Non-pigmented ciliary epithelial cell (primary cell): ENCODE results near the gene PTTG2.
"Not testable (repeated sequence)": the region's sequence is repeated elsewhere in the genome, so short reads cannot be mapped to it uniquely, and the experiment has no call there.

Experiments used
- DNase-seq: peaks from one replicate; pipeline ENCODE4 v3.0.0-alpha.2; 2010; ENCODE audit warnings: low read depth

The PTTG2 gene

GRCh38 chr4:37958932-37959331 lies 1.3 kb upstream of the PTTG2 start:
- DNase-seq, result no peak

DNA sequence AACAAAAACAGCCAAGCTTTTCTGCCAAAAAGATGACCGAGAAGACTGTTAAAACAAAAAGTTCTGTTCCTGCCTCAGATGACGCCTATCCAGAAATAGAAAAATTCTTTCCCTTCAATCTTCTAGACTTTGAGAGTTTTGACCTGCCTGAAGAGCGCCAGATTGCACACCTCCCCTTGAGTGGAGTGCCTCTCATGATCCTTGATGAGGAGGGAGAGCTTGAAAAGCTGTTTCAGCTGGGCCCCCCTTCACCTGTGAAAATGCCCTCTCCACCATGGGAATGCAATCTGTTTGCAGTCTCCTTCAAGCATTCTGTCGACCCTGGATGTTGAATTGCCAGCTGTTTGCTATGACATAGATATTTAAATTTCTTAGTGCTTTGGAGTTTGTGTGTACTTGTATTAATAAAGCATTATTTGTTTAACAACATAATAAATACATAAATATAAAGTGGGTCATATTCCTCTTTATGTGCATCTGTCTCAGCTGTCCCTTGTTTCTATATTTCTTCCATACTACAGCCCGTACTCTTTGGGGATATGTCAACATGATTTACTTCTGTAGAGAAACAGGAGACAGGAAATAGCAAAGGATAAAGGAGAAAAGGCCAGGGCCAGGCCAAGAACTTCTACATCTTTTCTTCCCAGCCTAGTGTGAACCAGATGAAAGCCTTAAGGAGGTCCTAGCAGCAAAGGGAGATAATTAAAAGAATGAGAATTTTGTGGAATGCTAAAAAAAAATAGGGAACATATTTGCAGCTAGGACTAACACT lies 667 bp downstream of the PTTG2 start:
- DNase-seq, result no peak

DNA sequence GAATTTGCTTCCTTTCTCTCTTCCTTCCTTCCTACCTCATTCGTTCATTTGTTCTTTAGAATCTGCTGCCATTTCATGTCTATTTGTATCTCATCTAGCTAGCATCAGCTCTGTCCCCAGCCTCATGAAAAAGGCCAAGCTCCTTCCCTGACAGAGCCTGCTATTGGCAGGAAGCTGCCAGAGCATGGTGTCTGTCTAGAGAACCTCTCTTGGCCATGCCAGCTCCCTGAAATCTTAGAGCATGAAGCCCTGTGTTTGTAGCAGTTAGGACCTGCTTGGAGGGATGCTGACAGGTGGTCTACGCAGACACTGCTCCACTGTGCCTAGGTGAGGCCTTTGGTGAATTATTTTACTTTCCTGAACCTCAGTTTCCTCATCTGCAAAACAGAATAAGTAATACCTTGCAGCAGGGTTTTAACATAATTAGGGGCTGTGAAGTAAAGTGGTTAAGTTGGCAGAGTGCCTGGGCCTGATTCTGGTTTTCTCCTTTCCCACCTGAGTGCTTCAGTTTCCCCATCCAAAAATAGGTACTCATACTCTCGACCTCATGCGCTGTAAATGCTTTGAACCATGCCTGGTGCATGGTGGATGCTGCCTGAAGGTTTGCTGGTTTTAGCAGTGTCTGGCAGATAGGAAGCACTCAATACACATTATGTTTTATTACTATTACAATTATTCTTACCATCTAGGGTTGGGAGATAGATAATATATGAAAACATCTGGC lies 4.7 kb downstream of the PTTG2 start:
- DNase-seq, result no peak

DNA sequence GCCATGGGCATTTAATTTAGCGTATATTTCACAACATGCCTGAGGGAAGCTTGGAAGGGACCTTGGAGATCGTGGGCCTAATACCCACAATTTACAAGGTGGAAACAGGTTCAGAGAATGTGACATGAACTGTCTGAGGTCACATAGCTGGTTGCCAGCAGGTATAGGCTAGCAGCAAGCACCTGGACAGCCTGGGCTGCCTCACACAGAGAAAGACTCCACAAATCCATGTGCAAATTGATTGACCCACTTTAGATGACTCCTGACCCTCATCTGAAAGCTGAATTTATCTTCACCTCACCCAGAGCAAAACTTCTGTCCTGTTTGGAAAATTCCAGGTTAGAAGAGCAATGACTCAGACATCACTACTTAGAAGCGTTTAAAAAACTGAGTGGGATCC lies 5.8 kb downstream of the PTTG2 start:
- no peak for DNase-seq

GRCh38 chr4:37967736-37968135 lies 7.5 kb downstream of the PTTG2 start:
- DNase-seq, result no peak

DNA sequence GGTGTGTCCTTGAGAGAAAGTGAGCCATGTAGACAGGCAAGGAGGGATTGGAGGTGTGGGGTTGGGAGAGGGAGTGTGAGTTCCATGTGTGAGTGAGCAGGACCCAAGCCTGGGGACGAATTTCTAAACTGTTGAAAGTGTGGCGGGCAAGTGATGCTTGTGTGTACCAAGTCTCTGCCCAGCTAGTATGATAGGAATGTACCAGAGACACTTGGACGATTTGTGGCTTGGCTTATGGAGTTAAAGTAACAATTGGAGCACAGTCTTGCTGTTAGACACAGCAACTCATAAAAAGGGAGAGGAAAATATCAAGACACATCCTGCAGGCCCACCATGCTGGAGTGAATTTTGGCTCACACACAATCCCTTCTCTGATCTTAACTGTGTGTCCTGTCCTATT lies 8.5 kb downstream of the PTTG2 start:
- DNase-seq, result no peak

DNA sequence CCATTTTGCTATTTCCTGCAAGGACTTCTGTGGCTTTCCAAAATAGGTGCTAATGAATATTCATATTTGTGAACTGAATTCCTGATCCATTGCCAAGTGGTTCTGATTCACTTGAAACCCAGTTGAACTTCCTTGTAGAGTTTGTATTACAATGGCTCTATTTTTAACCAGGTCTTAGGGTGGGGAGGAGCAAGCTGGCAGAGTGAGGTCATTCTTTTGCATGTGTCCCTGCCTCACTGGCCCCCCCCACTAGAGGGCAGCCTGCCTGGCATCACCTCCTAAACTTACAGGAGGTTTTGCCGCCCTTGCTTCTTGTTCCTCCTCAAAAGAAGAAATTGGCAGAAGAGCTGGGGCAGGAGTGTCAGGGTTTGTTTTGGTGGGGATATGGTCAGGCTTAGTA lies 10.5 kb downstream of the PTTG2 start:
- no peak for DNase-seq

DNA sequence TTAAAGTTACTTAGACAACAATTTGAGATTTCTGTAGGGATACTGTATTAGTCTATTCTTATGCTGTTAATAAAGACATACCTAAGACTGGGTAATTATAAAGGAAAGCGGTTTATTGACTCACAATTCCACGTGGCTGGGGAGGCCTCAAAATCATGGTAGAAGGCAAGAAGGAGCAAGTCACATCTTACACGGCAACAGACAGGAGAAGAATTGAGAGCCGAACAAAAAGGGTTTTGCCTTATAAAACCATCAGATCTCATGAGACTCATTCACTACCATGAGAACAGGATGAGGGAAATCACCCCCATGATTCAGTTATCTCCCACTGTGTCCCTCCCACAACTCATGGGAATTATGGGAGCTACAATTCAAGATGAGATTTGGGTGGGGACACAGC lies 11.0 kb downstream of the PTTG2 start:
- DNase-seq, result no peak

DNA sequence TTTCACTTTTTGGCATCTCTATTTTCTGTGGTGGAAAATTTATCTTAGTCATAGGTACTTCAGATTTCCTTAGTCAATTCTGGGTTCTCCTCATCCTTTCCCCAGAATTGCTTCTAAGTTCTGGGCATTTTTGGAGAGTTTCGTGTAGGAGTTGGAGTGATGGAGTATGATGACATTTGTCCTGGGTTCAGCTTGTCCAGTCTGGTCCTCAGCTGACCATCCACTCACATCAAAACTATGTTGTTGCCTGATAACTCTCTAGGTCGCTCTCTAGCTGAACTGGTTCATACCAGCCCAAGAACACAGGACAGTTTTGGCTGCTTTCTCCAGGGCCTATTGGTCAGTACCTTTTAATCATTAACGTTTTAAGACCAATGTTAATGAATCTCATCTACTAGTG lies 13.2 kb downstream of the PTTG2 start:
- DNase-seq, result no peak

DNA sequence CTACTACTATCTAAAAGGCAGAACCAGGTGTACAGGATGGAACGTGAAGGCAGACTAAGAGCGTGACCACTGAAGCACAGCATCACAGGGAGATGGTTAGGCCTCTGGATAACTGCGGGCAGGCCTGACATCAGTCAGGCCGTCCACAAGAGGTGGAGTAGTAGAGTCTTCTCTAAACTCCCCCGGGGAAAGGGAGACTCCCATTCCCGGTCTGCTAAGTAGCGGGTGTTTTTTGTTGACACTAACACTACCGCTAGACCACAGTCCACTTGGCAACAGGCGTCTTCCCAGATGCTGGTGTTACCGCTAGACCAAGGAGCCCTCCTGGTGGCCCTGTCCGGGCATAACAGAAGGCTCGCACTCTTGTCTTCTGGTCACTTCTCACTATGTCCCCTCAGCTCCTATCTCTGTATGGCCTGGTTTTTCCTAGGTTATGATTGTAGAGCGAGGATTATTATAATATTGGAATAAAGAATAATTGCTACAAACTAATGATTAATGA lies 15.2 kb downstream of the PTTG2 start:
- not testable (repeated sequence) for DNase-seq

DNA sequence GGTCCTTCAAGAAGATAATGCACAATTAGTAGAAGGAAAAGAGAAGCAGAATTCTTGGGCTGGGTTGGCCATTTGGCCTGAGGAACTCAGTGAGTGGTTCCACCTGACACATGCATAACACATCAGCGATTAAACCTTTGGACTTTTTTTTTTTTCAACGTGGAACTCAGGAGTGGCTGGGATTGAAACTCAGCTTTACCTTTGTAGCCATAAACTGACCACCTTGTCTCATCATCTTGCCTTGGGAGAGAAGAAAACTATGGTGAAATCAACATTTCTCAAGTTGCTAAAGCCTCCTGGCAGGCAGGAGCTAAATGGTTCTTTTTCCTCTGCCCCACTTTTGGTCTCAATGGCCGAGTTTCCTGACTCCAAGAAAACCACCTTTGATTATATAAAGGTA lies 16.3 kb downstream of the PTTG2 start:
- no peak for DNase-seq

DNA sequence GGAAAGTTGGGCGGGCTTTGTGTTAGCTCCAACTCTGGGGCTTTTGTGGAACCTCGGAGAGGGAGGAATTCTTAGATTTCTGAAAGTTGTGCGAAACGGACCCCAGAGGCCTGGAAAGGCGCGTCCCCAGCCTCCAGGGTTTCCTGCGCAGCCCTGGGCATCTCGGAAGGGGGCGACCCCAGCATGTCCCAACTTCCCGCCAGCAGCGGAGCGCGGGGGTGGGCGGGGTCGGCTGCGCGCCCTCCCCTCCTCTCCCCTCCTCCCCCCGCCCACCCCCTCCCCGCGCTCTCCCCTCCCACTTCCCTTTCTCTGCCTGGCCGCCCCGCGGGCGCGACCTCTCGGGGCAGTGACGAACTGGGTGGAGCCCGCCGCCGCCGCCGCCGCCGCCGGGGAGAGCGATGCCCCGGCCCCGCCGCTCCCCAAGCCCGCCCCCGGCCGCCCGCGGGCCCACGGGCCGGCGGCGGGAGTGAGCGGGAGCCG lies 16.8 kb downstream of the PTTG2 start:
- no peak for DNase-seq

DNA sequence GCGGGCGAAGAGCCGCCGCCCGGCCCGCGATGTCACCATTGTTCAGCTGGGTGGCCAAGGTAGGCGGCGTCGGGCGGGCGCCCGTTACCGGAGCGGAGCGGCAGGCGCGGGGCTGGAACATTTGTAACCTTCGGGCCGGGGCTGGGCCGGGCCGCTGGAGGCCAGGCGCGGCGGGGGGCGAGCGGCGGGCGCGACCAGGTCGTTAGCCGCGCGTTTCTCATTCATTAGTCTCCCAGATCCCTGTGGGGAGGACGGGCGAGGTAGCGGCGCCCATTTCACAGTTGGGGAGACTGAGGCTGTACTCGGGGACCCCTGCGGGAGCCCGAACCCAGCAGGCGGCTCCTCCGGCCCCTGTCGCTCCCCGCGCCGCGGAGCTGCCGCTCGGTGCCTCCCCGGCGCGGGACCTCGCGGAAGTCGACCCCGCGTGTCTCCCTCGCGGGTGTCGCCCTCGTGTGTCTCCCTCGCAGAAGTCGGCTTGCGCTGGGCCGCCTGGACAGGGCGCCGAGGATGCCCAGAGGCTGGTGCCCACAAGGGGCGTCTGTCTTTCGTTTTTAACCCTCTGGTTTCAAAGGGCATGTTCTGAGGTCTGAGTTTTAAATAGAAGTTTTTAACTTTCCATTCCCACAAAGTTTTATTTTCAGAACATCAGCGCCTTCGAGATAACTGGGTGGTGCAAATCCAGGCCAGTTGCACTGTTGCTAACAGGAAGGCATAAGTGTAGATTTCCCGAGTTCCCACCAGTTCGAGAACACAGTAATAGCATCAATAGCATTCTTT lies 17.5 kb downstream of the PTTG2 start:
- no peak for DNase-seq

GRCh38 chr4:37978248-37978924 lies 18.2 kb downstream of the PTTG2 start:
- DNase-seq, result no peak

DNA sequence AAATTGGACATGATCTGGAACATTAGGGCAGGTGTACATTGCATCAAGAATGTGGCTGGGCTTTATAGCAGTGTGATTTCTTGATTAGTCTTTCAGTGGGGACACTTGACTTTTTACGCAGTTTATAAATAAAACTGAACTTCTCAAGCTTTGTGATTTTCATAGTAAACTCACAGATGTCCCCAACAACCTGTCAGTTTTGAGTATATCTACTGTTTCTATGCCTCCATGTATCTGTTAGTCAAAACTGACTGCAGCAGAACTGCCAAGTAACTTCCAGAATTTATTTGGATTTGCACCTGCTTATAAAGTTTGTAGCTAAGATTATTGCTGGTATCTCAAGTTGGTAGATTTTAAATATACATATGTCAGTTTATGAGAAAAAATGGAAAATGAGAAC lies 20.0 kb downstream of the PTTG2 start:
- no peak for DNase-seq

DNA sequence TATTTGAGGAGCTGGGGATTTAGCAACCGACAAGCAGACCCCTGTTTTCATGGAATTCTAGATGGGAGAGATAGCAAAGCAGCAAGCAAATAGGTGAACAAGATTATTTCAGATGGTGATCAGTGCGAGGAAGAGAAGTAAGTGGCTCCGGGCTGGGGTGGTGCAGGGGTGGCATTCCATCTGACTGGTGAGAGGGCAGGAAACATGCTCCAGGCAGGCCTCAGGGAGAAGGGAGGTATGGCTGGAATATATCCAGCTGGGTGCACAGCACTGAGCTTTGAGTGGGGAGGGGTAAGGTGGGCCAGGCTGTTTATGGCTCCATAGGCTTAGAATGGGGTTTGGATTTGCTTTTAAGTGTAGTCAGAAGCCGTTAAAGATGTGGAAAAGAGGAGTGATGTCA lies 21.2 kb downstream of the PTTG2 start:
- DNase-seq, result no peak

DNA sequence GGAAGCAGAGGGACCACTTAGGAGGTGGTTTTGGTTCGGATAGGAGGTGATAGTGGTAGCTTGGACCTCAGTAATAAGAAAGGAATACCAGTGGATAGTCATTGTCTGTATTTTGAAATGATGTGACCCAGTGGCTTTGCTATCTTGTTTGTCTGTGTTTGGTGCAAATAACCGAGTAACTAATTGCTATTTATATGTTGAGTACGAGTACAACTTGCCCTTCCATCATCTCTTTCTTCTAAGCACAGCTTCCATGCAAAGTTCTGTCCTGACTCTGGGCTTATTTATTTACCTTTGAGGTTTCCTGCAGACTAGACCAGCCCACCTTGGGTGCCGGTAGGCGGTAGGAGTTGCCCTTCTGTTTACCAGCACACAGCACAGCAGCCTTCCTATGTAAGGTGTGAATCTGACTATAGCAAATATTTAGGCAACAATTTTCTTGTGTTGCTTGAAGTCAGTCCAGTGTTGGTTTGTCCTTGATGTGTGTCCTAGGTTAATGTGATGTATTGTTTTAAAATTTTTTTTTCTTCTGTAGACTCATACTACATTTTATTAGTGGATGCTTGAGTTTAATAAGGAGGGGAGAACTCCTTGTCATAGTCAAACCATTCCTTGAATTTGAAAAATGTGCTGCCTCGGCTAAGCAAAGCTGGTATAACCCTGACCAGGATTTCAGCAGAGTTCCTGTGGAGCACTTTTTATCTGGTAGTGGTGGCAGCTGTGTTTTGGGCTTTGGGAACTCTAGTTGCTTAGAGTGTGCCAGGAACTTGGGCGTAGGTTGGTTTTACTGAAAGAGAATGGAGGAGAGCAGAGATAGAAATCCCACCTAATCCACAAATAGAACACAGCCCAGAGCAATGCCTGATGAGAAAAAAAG lies 21.9 kb downstream of the PTTG2 start:
- DNase-seq, result no peak

- DNase-seq, result no peak
Measured at GRCh38 chr4:37982736-37983135, 22.5 kb downstream of the PTTG2 start.

DNA sequence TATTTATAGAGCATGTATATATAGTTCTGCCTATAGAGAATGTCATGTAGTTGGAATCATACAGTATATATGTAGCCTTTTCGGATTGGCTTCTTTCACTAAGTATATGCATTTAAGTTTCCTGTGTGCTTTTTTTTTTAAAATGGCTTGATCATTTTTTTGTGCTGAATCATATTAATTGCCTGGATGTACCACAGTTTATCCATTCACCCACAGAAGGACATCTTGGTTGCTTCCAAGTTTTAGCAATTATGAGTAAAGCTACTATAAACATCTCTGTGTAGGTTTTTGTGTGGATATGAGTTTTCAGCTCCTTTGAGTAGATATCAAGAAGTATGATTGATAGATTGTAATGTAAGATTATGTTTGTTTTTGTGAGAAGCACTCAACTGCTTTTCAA lies 23.8 kb downstream of the PTTG2 start:
- no peak for DNase-seq

- no peak for DNase-seq
Measured at GRCh38 chr4:37985730-37986275, 25.6 kb downstream of the PTTG2 start.

DNA sequence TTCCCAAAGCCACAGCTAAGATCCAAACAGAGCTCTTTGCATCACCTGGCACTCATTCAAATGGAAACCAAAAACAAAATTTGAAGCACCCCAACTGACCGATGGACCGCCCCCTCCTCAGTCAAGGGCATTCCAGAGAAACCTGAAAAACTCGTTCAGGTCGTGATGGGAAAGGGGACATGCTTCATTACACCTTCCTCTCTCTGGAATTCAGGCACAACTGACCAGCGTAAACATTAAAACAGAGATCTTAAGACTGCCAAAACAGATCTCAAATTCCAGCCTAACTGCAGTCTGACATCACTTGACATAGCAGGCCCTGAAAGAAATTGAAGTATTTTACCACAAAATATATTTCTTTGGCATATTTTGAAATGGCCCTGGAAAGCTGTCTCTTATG lies 28.5 kb downstream of the PTTG2 start:
- no peak for DNase-seq
